Measurements from ENCODE around the gene COG6.

DNA sequence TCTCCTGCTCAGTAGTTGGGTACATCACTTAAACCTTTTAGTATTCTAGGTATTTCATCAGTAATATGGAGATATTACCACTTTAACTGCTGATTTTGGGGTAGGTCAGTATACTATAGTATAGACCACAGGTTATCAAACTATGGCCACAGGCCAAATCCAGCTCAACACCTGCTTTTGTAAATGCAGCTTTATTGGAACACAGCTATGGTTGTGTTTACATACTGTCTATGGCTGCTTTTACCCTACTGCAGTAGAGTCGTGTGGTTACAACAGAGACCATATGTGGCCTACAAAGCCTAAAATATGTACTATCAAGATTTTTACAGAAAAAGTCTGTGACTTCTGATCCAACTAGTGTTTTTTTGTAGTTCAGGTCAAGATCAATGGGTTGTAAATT lies 10.3 kb downstream of the COG6 start:
- TF ChIP-seq, protein P1, sequence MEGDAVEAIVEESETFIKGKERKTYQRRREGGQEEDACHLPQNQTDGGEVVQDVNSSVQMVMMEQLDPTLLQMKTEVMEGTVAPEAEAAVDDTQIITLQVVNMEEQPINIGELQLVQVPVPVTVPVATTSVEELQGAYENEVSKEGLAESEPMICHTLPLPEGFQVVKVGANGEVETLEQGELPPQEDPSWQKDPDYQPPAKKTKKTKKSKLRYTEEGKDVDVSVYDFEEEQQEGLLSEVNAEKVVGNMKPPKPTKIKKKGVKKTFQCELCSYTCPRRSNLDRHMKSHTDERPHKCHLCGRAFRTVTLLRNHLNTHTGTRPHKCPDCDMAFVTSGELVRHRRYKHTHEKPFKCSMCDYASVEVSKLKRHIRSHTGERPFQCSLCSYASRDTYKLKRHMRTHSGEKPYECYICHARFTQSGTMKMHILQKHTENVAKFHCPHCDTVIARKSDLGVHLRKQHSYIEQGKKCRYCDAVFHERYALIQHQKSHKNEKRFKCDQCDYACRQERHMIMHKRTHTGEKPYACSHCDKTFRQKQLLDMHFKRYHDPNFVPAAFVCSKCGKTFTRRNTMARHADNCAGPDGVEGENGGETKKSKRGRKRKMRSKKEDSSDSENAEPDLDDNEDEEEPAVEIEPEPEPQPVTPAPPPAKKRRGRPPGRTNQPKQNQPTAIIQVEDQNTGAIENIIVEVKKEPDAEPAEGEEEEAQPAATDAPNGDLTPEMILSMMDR (conservative IDR thresholded peaks at IDR 0.05 in 1 of 2, IDR thresholded peaks at IDR 0.05 in 1 of 2; ENCODE audit: extremely low read depth in 1 of 2, insufficient read depth in 1 of 2, low read depth in 1 of 2, low read length in 2 of 2): no peak
- no peak for TF ChIP-seq EZH2 (IDR thresholded peaks at IDR 0.05; ENCODE audit: borderline replicate concordance, low read length)

Measured in mammary epithelial cell (primary cell).